Ovary (tissue), 9 donors: Measurements from ENCODE around the gene PAFAH1B2. TPM values are rescaled to one million over a fixed set of nuclear protein-coding genes. Genes with fewer than 3 reads are reported as not detected.
A peak's percentile ranks its signal among the peaks of the same experiment; 100 is the strongest.

Experiments
- DNase-seq, 5 donors: peaks; one replicate each; pipeline ENCODE4 v3.0.0-alpha.2; 2019 to 2020
- H3K27ac ChIP-seq, 2 donors: fragments of 200-600 bp; one replicate each; pipeline versions ENCODE4 v1.5.1 to v1.8.0; 2019 to 2022
- H3K27me3 ChIP-seq: fragments of 200-600 bp; one replicate; pipeline ENCODE4 v1.8.0; 2022
- H3K36me3 ChIP-seq: fragments of 200-600 bp; sonication (generic); one replicate; pipeline ENCODE4 v1.5.1; 2019
- H3K4me1 ChIP-seq: one replicate; pipeline ENCODE4 v1.8.1; 2013; ENCODE audit warnings: mild to moderate bottlenecking, moderate library complexity; ENCODE audit not compliant: insufficient read depth
- H3K4me3 ChIP-seq: fragments of 200-600 bp; sonication (generic); one replicate; pipeline ENCODE4 v1.5.1; 2017
- H3K9me3 ChIP-seq, 2 donors: fragments of 200-600 bp in 1 of 2; sonication (generic) in 1 of 2; one replicate each; pipeline versions ENCODE4 v1.5.1 to v1.8.1; 2013 to 2019; ENCODE audit warnings: mild to moderate bottlenecking in 1 of 2, moderate library complexity in 1 of 2
- CTCF ChIP-seq, 3 donors: fragments of 450-650 bp in 2 of 3; fragments of 200-600 bp in 1 of 3; IDR thresholded peaks; one replicate each; pipeline versions ENCODE4 v1.5.1 to v1.8.0; 2016 to 2022; ENCODE audit warnings: antibody characterized with exemption in 3 of 3, mild to moderate bottlenecking in 1 of 3
- EP300 ChIP-seq: sonication (generic); formaldehyde crosslinking; IDR thresholded peaks from one replicate; pipeline ENCODE4 v1.6.1; 2017; ENCODE audit warnings: antibody characterized with exemption
- POLR2A ChIP-seq: fragments of 450-650 bp; IDR thresholded peaks from one replicate; pipeline ENCODE4 v1.6.1; 2017; ENCODE audit warnings: antibody characterized with exemption, mild to moderate bottlenecking, moderate library complexity
- WGBS, 3 donors: extraction: QIAGEN DNeasy Blood & Tissue Kit in 1 of 3; methylation state at CpG; one replicate each; pipeline versions ENCODE4 v1.1.5 to v1.1.7; 2013 to 2017; 5-methylcytosine and 5-hydroxymethylcytosine counted together
- intact Hi-C, 4 donors: fragments of 100-400 bp; cut with DNase I; formaldehyde crosslinking; loops; one replicate each; pipeline versions ENCODE4 v1.11.0 to v1.15.1; 2022 to 2023
- polyA plus RNA-seq, 2 donors: library from polyadenylated mRNA; stranded (reverse); fragments of 200-250 nt in 1 of 2; fragments of 350-450 nt in 1 of 2; fragmentation: Illumina TruSeq in 1 of 2; extraction: RNeasy Lipid Tissue Mini Kit (QIAGEN cat#74804) in 1 of 2; gene quantifications; one replicate each; pipeline ENCODE4 v1.2.3, GENCODE V29; 2013 to 2014
- total RNA-seq, 7 donors: library from RNA; depleted of rRNA in 2 of 7; stranded (reverse); fragments of >200 nt in 2 of 7; fragmentation: NEBNext Ultra II Directional in 3 of 7; extraction: Animal tissue kit (Norgen Biotek cat#: 25700) in 3 of 7; gene quantifications; one replicate each; pipeline versions ENCODE4 v1.1.0 to v1.2.4, GENCODE V29; 2016 to 2023
- donor health status: DM: no; HTN: no; CAD: no; lungs with moderate emphysema.
- donor health status: DM: no; HTN: no; CAD: no.
- donor health status: Bipolar disorder and iron deficiency.
- donor health status: DM: yes; HTN: yes; CAD: no.
- donor health status: DM: no; HTN: no; CAD: no.
- donor health status: DM: yes; HTN: yes; CAD: no.

The PAFAH1B2 gene
- total and polyA plus RNA-seq, 9 donors, result 23.0 to 95.6 (median 75.5) TPM

GRCh38 chr11:117145393-117145761 is 1.3 kb downstream of the PAFAH1B2 start:
- H3K4me3 ChIP-seq, result peak overlapping the region; percentile 86
- no peaks in the 10 kb centered on the region for H3K9me3 ChIP-seq
- WGBS, 3 donors, result 1 to 5% (median 3%) methylated on average over 5 of the region's 5 CpGs
- intact Hi-C loops, result no loop called here
- no peaks in the 10 kb centered on the region for H3K27me3 ChIP-seq
- no peak for DNase-seq
- H3K27ac ChIP-seq, result peak overlapping the region in 1 of 2 donors; percentile 87
- H3K4me1 ChIP-seq, result peaks cover 11% of the 10 kb centered on the region
- H3K36me3 ChIP-seq, result no peaks in the 10 kb centered on the region
- no peak for TF ChIP-seq CTCF (IDR thresholded peaks at IDR 0.05)

GRCh38 chr11:117146521-117146920 is 2.4 kb downstream of the PAFAH1B2 start:
- no peaks in the 10 kb centered on the region for H3K9me3 ChIP-seq
- peak overlapping the region in 1 of 2 donors; percentile 6 for H3K27ac ChIP-seq
- DNase-seq, result peak in 1 of 5 donors; percentile 35
- intact Hi-C loops, result no loop called here
- no peak for TF ChIP-seq POLR2A
- TF ChIP-seq CTCF (IDR thresholded peaks at IDR 0.05), result no peak
- no peak for TF ChIP-seq EP300
- H3K27me3 ChIP-seq, result no peaks in the 10 kb centered on the region
- H3K4me3 ChIP-seq, result no peak overlapping the region
- H3K36me3 ChIP-seq, result no peaks in the 10 kb centered on the region
- H3K4me1 ChIP-seq, result peaks cover 11% of the 10 kb centered on the region
- WGBS, 3 donors, result 40 to 56% (median 48%) methylated on average over 10 of the region's 10 CpGs

- intact Hi-C loops, result no loop called here
- TF ChIP-seq CTCF (IDR thresholded peaks at IDR 0.05) (no peak), EP300 (no peak), POLR2A (no peak)
- DNase-seq, result no peak
- H3K36me3 ChIP-seq, result no peaks in the 10 kb centered on the region
- no peaks in the 10 kb centered on the region for H3K27me3 ChIP-seq
- peaks cover 2% of the 10 kb centered on the region for H3K4me1 ChIP-seq
- H3K4me3 ChIP-seq, result no peak overlapping the region
- H3K9me3 ChIP-seq, result no peaks in the 10 kb centered on the region
- 53 to 60% (median 55%) methylated on average over 2 of the region's 2 CpGs for WGBS, 3 donors
- no peak overlapping the region for H3K27ac ChIP-seq
Observed at GRCh38 chr11:117152066-117152465, 8.0 kb downstream of the PAFAH1B2 start.

GRCh38 chr11:117154468-117154867 is 10.4 kb downstream of the PAFAH1B2 start:
- TF ChIP-seq EP300, result no peak
- no peak for TF ChIP-seq CTCF (IDR thresholded peaks at IDR 0.05)
- Histone ChIP-seq H3K9me3 (no peaks in the 10 kb centered on the region), H3K27ac (no peak overlapping the region), H3K4me1 (no peaks in the 10 kb centered on the region), H3K4me3 (no peak overlapping the region), H3K27me3 (no peaks in the 10 kb centered on the region), H3K36me3 (no peaks in the 10 kb centered on the region)
- intact Hi-C loops, result no loop called here
- no peak for DNase-seq
- WGBS, 3 donors, result 93% methylated on average over 5 of the region's 5 CpGs

- TF ChIP-seq CTCF (IDR thresholded peaks at IDR 0.05) (no peak), POLR2A (no peak), EP300 (no peak)
- Histone ChIP-seq H3K27ac (no peak overlapping the region), H3K4me3 (no peak overlapping the region), H3K9me3 (no peaks in the 10 kb centered on the region), H3K27me3 (no peaks in the 10 kb centered on the region), H3K36me3 (no peaks in the 10 kb centered on the region), H3K4me1 (no peaks in the 10 kb centered on the region)
- DNase-seq, result no peak
- WGBS, 3 donors, result 91 to 98% (median 93%) methylated on average over 2 of the region's 2 CpGs
- intact Hi-C loops, result no loop called here
Observed at GRCh38 chr11:117157507-117157906, 13.4 kb downstream of the PAFAH1B2 start.
